HepG2 (cell line): ENCODE measurements around the gene UQCC5. TPM values are rescaled to one million over a fixed set of nuclear protein-coding genes. Genes with fewer than 3 reads are reported as not detected.

ENCODE experiments used
- ATAC-seq: fragments of 200-7000 bp; cut with Tn5 transposase; 3 replicates; pipeline ENCODE4 v1.9.1; 2020; ENCODE audit warnings: mild to moderate bottlenecking, moderate library complexity
- BruUV-seq: library from RNA; stranded (reverse); fragments of 400-500 nt; replicated peaks from 2 replicates; lab custom pipeline; 2021; lab: Mats Ljungman, UMichigan
- CTCF ChIA-PET: fragments of 300-600 bp; formaldehyde crosslinking; extraction: SDS; loops from one replicate; lab custom pipeline; 2021; ENCODE audit warnings: low total read pairs, inconsistent platforms, low intra/inter-chr PET ratio; lab: Yijun Ruan, JAX
- POLR2A ChIA-PET: fragments of 350-600 bp; sonication (Branson Sonifier 250); formaldehyde crosslinking; loops from one replicate; lab custom pipeline; 2020; ENCODE audit warnings: antibody characterized with exemption, inconsistent platforms; lab: Yijun Ruan, JAX
- DNase-seq: peaks from one replicate; pipeline ENCODE4 v3.0.0-alpha.2; 2015; ENCODE audit warnings: low spot score
- FAIRE-seq: peaks from 3 replicates; lab custom pipeline; 2011; peaks lifted over from hg19 to GRCh38; lab: Jason Lieb, UNC
- H2AFZ ChIP-seq: one replicate; pipeline ENCODE4 v1.6.1; 2011; ENCODE audit warnings: low read length, inconsistent platforms
- H3K27ac ChIP-seq: fragments of 300-600 bp; 3 replicates; pipeline ENCODE4 v1.8.0; 2011; ENCODE audit warnings: mixed run types, mild to moderate bottlenecking, mixed read lengths, low read length, inconsistent platforms; ENCODE audit not compliant: insufficient read depth; ENCODE audit errors: extremely low read length
- H3K27me3 ChIP-seq, 2 experiments: fragments of 200-600 bp in 1 of 2; 2 replicates in 1 of 2; 3 replicates in 1 of 2; pipeline versions ENCODE4 v1.6.0 to v1.8.0; 2011; ENCODE audit warnings: low read length in 2 of 2, mild to moderate bottlenecking in 2 of 2, moderate library complexity in 2 of 2, inconsistent platforms in 1 of 2; ENCODE audit not compliant: insufficient read depth in 2 of 2, control insufficient read depth in 1 of 2
- H3K36me3 ChIP-seq, 2 experiments: fragments of 200-600 bp in 1 of 2; replicated peaks in 1 of 2; 2 replicates in 1 of 2; 3 replicates in 1 of 2; pipeline versions ENCODE4 v1.5.1 to v1.8.0; 2011; ENCODE audit warnings: low read length in 2 of 2, inconsistent platforms in 1 of 2; ENCODE audit not compliant: insufficient read depth in 2 of 2, control insufficient read depth in 1 of 2
- H3K4me1 ChIP-seq: 2 replicates; pipeline ENCODE4 v1.5.1; 2012; ENCODE audit warnings: low read length, inconsistent platforms; ENCODE audit not compliant: insufficient read depth
- H3K4me2 ChIP-seq: 2 replicates; pipeline ENCODE4 v1.6.0; 2011; ENCODE audit warnings: low read depth, low read length, inconsistent platforms
- H3K4me3 ChIP-seq, 3 experiments: fragments of 200-600 bp in 1 of 3; sonication (generic), shearing (Covaris generic) in 1 of 3; replicated peaks in 1 of 3; 2 replicates each; pipeline ENCODE4 v1.5.1; 2011 to 2016; ENCODE audit warnings: low read length in 3 of 3, inconsistent platforms in 2 of 3, low read depth in 2 of 3, mild to moderate bottlenecking in 2 of 3, control low read depth in 1 of 3, mixed read lengths in 1 of 3; ENCODE audit not compliant: insufficient read depth in 1 of 3
- H3K79me2 ChIP-seq: one replicate; pipeline ENCODE4 v1.6.1; 2011; ENCODE audit warnings: low read length, inconsistent platforms; ENCODE audit not compliant: insufficient read depth
- H3K9ac ChIP-seq: 2 replicates; pipeline ENCODE4 v1.6.0; 2011; ENCODE audit warnings: mild to moderate bottlenecking, low read depth, low read length, inconsistent platforms; ENCODE audit not compliant: insufficient read depth
- H3K9me3 ChIP-seq: 2 replicates; pipeline ENCODE4 v1.5.1; 2012; ENCODE audit warnings: mild to moderate bottlenecking, low read length
- H4K20me1 ChIP-seq: 2 replicates; pipeline ENCODE4 v1.6.0; 2011; ENCODE audit warnings: inconsistent platforms, mild to moderate bottlenecking, low read length, moderate library complexity; ENCODE audit not compliant: insufficient read depth
- GTF3A ChIP-seq: sonication (generic); formaldehyde crosslinking; conservative IDR thresholded peaks from 2 replicates; pipeline ENCODE4 v1.4.0; 2020; ENCODE audit warnings: mild to moderate bottlenecking, missing genetic modification reagents
- PAXIP1 ChIP-seq: sonication (generic); formaldehyde crosslinking; conservative IDR thresholded peaks from 2 replicates; pipeline ENCODE4 v1.4.0; 2020; ENCODE audit warnings: mild to moderate bottlenecking, missing genetic modification reagents, moderate library complexity
- RERE ChIP-seq: IDR thresholded peaks from 2 replicates; pipeline ENCODE4 v1.6.1; 2016; ENCODE audit warnings: low read depth, missing genetic modification reagents, missing compliant biosample characterization
- SALL1 ChIP-seq: sonication (generic); formaldehyde crosslinking; IDR thresholded peaks from 2 replicates; pipeline ENCODE4 v1.8.0; 2022; ENCODE audit warnings: mild to moderate bottlenecking, missing genetic modification reagents
- ZNF121 ChIP-seq: sonication (generic); formaldehyde crosslinking; IDR thresholded peaks from 2 replicates; pipeline ENCODE4 v1.5.0; 2020; ENCODE audit warnings: mild to moderate bottlenecking, missing genetic modification reagents
- ZNF263 ChIP-seq: sonication (generic); formaldehyde crosslinking; IDR thresholded peaks from 2 replicates; pipeline ENCODE4 v1.4.0; 2020; ENCODE audit warnings: missing genetic modification reagents
- ZNF770 ChIP-seq: sonication (generic); formaldehyde crosslinking; IDR thresholded peaks from 2 replicates; pipeline ENCODE4 v1.5.0; 2020; ENCODE audit warnings: mild to moderate bottlenecking, missing genetic modification reagents
- WGBS: methylation state at CpG from one replicate; pipeline ENCODE4 v1.1.6; 2017; ENCODE audit warnings: low lambda C conversion rate; 5-methylcytosine and 5-hydroxymethylcytosine counted together
- in situ Hi-C: cut with HindIII; loops from 2 replicates; pipeline ENCODE4 v1.10.0; 2017; ENCODE audit warnings: low pct_unique_long_range_greater_than_20kb; ENCODE audit not compliant: extremely low pct_ligation_motif_present
- intact Hi-C: fragments of 100-400 bp; cut with micrococcal nuclease; formaldehyde crosslinking; loops from one replicate; pipeline ENCODE4 v1.10.0; 2022; ENCODE audit not compliant: unreplicated experiment
- polyA plus RNA-seq, 8 experiments: library from polyadenylated mRNA; depleted of rRNA in 3 of 8; stranded (reverse) in 7 of 8; unstranded in 1 of 8; fragments of >200 nt; fragmentation: Illumina TruSeq in 4 of 8; extraction: Trizol in 4 of 8; gene quantifications; 2 replicates each; pipeline versions ENCODE4 v1.2.1 to v1.2.3, GENCODE V29; 2011 to 2016; ENCODE audit warnings: low read depth in 4 of 8, missing spikeins in 1 of 8, mixed read lengths in 1 of 8; ENCODE audit not compliant: insufficient read depth in 1 of 8
- total RNA-seq, 5 experiments: library from RNA; depleted of rRNA; stranded (reverse); fragments of >200 nt; fragmentation: Illumina TruSeq; extraction: Trizol; gene quantifications; 2 replicates each; pipeline ENCODE4 v1.2.3, GENCODE V29; 2016; ENCODE audit warnings: low read depth in 1 of 5

The UQCC5 gene
- total and polyA plus RNA-seq, 2 of the 13 experiments (the other 11 are each of a cell fraction or from before 2014, with no cell fraction given) = 15.4 to 29.5 TPM

- DNase-seq = no peak
- Histone ChIP-seq H4K20me1 (peaks cover 17% of the 10 kb centered on the region), H3K36me3 (peaks cover 0 to 7% of the 10 kb centered on the region in 2 experiments; a peak in 2 of 5 replicates), H3K27me3 (no peaks in the 10 kb centered on the region; a peak in 1 of 5 replicates), H3K4me1 (peaks cover 68% of the 10 kb centered on the region), H2AFZ (no peak overlapping the region), H3K27ac (peak overlapping the region; percentile 85), H3K4me3 (peak overlapping the region; percentile 1 to 87 (median 84)), H3K9me3 (no peaks in the 10 kb centered on the region), H3K79me2 (peaks cover 68% of the 10 kb centered on the region), H3K4me2 (peak overlapping the region; percentile 84)
- POLR2A ChIA-PET = interaction anchor here (0.7 to 1.1 kb wide), 13 partner anchors 9 to 297 kb away, joined by 3 to 13 read pairs (median 4); partner anchors contain the start of gene TWF2
- CTCF ChIA-PET = no interaction called here
- BruUV-seq = no TSS peak
- no peak for FAIRE-seq
- no peak for ATAC-seq
- intact Hi-C loops = no loop called here
- 86% methylated on average over 19 of the region's 19 CpGs for WGBS
- TF ChIP-seq RERE (CRISPR knock-in tag) (no peak), SALL1 (CRISPR knock-in tag) (no peak), PAXIP1 (CRISPR knock-in tag) (no peak), ZNF121 (CRISPR knock-in tag) (peak; percentile 35; the same call in 1 of the 2 replicates), GTF3A (CRISPR knock-in tag) (no peak), ZNF770 (peak; percentile 41; the same call in 1 of the 2 replicates), ZNF263 (CRISPR knock-in tag) (peak; percentile 65)
- TF ChIP-seq, all 625 proteins: peak for 3
- peak overlapping the region; percentile 86 for H3K9ac ChIP-seq
- in situ Hi-C loops = no loop called here
These were observed 844 bp upstream of the UQCC5 start for GRCh38 chr3:52535411-52536111.
